T-helper 2 cell (primary cell): Measurements from ENCODE around the gene DOK1.
A peak's percentile ranks its signal among the peaks of the same experiment; 100 is the strongest.

Experiments
- DNase-seq, 5 experiments: peaks; one replicate each; pipeline versions ENCODE4 v3.0.0 to v3.0.0-alpha.2; 2012 to 2022

Gene DOK1

DNA sequence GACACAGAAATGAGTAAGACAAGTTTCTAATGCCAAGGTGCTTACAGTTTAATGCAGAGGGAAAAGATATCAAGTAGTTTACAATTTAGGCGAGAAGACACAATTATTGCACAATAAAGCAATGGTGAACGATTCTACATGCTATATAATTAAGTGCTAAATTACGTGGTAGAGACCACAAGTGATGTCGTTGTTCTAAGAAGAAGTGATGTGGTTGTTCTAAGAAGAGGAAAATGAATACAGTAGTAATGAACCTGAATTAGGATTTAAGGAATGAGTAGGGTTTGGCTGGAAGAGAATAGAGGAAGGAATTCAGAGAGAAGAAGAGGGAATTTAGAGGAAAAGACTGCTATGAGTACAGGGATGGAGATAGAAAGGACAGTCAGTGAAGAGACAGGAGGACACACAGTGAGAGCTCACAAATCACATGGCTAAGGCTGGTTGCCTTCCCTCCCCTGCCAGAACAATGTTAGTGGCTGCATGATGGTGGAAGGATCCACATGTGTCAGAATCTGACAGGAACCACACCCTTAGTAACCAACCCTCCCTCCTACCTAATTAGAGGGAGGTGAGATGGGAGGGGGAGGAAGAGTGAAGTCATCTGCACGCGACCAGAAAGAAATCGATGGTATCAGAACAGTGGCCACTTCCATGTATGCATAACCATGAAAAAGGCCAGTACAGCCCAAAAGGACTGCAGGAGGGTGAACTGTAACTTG lies 48.9 kb downstream of the DOK1 start:
- peak in 1 of 5 experiments; percentile 51 for DNase-seq

GRCh38 chr2:74606927-74607326 lies 52.4 kb downstream of the DOK1 start:
- no peak for DNase-seq
